GM04503 (cell line): ENCODE results near the gene DNAAF1.

Experiments
- DNase-seq: peaks from one replicate; pipeline ENCODE4 v3.0.0-alpha.2; 2012; ENCODE audit warnings: low read depth

Gene DNAAF1

DNA sequence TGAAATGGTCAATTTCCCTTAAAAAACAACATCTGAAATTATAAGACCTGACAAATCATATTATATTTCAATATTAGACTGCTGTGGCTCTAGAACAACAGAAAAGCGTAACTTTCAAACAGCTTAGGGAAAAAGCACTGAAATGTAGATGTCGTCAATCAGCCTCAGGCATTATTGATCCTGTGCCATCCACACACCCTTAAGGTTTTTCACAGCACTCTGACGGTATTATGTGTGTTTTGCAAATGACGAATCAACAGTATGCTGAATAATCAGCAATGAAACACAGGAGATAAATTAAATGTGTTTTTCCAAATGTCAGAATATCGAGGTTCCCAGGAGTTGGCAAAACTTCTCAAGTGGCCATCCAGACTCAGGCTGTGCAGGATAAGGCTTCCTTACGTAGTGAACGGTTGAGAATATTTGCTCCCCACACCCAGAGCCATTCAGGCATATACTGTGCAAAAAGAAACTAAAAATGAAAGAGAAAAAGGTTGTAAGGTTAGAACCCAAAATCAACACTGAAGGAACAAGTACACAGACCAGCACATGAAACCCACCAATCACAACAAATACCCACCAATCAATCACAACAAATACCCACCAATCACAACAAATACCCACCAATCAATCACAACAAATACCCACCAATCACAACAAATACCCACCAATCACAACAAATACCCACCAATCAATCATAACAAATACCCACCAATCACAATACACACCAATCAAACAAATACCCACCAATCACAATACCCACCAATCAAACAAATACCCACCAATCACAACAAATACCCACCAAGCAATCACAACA is 20.6 kb upstream of the DNAAF1 start:
- no peak for DNase-seq

DNA sequence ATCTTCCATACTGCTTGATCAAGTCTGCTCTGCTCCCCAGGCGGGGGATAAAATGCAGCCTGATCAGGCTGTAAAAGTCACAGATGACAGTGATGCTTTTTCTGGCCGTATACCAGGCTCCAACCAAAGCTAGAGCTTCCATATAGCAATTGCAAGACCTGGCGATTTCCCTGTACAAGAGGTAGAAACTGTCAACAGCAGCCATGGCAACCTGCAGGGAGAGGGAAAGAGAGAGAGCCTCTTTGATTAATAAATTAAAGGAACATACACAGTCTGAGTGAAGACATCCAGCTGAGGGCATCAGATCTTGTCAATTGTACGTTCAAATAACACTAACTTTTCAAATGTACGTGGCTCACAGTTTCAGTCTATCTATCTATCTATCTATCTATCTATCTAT is 14.0 kb upstream of the DNAAF1 start:
- no peak for DNase-seq

DNA sequence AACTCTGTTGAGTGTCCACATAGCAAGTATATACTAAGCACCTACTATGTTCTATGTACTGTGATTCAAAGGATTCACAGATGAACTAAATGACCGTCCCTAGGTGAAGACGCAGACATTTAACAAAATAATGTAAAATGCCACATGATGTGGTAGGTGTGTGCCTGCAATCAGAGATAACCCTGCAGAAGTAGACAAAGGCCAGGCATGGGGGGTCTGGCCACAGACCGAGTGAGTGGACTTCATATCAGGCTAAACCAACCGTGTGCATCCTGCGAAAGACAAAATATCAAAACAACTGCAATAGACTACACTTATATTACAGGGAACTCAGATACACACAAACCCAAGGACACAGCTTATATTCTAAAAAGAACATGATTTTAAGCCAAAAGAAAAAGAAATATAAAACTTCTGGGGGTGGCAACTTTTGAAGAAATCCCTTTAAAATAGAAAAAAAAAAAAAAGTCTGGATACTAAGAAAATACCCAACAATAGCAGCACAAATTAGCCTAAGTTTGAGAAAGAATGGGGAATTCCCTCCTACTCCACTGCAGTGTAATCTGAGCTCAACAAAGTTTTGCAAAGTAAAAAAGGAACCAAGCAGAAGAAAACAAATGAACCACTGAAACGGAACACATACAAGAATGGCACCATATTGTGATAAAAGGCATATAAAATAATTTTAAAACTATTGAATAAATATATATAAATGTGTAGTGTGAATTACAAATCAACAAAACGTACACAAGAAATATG is 12.4 kb upstream of the DNAAF1 start:
- no peak for DNase-seq

DNA sequence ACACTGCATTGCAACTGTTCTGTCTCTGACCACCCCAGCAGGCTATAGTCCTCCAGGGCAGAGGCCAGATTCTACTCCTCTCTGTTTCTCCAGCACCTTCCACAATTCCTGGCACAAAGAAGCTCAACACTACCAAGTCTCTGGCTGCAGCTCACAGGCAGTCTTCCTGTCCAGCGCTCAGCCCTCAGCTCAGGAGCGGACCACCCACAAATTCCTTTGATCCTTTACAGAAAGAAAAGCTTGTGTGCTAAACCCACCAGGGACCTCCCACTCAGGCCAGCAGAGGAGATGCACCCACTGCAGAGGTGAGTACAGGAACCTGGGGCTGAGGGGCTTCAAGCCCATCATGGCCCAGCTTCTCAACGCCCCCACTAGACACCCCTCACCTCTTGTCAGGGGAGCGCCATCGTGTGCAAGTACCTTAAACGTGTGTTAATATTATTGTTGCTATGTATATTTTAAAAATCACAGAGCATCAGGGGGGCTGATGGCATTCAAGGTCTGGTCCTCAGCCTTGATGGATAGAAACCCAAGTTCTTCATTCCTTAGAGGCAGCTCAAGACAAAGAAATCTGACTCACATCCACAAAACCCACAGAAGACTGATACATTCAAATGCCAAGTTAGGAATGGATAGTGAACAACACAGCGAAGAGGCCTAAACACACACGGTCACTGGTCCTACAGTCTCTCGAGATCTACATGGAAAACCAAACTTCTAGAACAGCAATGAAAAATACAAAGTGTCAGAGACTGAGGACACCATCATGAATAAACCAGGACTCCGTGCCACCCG is 8.6 kb upstream of the DNAAF1 start:
- no peak for DNase-seq

DNA sequence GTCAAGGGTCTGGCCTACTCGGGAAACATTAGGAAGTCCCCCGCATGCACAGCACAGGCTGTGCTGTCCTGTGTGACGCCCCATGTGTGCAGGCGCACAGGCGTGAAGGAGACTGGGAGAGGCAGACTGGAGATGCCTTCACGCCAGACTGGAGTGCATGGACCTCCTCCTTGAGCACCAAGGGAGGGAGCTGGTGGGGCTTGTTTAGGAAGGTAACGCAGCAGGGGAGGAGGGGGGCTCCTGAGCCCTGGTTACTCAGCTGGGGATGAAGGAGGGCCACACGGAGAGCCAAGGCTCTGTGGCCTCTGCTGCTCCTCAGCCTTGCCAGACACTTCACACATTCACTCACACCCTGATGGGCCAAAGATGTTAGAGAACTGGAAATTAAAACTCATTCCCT is 7.8 kb upstream of the DNAAF1 start:
- DNase-seq = no peak

DNA sequence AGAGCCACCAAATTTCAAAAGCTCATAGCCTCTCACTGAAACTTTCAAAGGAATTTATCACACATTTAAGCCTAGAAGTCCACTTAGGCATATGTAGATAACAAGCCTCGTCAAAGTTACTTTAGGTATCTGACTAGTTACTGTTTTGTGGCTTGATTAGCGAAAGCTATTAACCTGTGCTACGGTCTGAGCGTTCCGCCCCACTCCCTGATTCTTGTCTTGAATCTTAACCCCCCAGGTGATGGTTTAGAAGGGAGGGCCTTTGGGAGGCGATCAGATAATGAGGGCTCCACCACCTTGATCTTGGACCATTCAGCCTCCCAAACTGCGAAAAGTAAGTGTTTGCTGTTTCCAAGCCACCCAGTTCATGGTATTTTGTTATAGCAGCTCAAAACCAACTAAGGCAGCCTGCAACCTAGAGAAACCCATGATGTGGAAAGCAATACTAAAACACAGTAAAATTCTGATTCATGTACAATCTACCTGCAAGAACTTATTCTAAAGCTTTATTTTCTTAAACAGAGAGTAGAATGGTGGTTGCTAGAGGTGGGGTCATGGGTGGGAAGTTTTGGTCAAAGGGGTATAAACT is 7.2 kb upstream of the DNAAF1 start:
- DNase-seq = no peak

DNA sequence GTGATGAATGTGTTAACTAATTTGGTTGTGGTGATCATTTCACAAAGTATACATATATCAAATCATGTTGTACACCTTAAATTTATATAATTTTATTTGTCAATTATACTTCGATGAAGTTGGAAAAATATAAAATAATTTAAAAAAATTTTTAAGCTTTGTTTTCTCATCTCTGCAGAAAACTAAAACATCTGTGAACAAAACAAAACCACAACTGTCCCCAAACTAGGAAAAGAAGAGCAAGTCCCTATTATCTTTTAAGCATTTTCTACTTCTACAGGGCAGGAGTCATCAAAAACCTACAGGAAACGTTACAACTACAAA is 6.6 kb upstream of the DNAAF1 start:
- no peak for DNase-seq

DNA sequence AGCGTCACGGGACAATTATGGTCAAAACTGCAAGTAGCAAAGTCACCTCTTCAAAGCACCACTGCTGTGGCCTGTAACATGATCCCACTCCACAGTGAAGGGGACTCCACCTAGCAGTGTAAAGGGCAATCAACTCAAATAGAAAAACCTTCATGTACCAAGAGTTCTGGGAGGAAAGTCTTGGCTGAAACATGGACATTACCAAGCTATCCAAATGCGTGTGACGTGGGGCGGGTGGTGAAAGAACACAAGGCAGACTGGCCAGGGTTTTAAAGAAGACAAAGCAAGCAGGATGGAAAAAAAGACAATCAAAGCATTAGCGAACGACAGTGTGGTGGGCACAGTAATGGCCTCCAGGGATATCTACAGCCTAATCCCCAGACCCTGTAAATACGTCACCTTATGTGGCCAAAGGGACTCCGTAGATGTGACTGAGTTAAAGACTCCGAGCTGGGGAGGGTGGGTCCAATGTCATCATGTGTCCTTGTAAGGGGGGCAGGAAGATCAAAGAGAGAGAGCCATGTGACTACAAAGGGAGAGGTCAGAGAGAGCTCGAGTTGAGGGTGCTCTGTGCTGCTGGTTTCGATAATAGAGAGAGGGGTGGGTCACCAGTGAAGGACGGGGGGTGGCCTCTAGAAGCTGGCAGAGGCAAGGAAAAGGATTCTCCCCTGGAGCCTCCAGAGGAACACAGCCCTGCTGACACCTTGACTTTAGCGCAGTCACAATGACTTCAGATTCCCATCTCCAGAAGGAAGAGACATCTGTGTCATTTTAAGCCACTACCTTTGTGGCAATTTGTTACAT is 6.1 kb upstream of the DNAAF1 start:
- DNase-seq = no peak

DNA sequence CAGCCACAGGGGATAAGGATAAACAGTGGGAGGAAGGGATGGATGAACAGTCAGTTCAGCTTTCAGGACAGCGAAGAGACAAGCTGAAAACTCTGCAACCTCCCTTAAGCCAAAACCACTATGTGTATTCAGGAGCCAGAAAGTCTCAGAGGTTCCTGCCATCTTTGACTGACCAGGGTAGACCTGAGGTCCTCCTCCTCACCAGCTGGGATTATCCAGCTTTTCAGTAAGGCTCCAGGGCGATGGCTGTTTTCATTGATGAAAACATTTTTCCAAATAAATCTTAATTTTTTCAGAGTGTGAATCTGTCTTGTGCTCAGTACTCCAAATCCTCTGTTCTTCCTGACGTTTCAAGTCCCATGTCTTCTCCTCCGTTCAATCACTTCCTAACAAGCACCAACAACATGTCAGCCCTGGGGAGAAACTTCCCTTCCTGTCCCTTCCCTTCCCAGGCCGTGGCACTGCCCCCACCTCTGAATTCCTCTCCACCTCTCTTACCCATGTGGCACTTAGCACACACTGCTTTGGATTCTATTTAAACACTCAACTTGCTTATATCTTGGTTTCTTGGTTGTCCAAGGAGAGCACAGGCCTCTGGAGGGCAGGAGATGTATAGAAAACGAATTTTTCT is 5.4 kb upstream of the DNAAF1 start:
- no peak for DNase-seq

DNA sequence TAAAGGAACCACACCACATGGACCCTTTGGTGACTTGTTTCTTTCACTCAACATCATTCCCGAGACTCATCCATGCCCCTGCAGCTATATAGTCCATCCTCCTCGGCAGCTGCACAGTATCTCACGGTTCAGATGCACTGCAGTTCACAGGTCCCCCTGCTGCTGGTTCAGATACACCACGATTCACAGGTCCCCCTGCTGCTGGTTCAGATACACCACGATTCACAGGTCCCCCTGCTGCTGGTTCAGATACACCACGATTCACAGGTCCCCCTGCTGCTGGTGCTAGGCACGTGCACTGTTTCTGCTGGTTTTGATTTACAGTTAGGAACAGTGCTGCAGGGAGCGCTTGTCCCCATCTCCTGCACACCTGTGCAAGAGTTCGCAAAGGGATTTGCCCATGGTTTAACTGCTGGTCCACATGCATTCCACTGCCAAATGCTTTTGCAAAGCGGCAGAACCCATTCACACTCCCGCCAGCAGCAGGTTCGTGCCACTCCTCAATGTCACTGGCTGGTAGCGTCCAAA is 3.9 kb upstream of the DNAAF1 start:
- DNase-seq = no peak

DNA sequence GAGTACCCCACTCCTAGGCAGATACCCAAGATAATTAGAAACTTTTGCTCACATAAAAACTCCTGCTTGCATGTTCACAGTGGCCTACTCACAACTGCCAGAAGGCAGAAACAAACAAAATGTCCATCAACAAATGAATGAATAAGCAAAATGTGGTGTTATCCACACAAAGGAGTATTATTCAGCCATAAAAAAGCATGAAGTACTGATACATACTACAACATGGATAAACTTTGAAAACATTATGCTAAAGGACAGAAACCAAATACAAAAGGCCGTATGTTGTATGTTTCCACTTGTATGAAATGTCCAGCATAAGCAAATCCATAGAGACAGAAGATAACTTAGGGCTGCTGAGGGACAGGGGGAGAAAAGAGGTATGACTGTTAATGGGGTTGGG is 2.0 kb upstream of the DNAAF1 start:
- DNase-seq = no peak

DNA sequence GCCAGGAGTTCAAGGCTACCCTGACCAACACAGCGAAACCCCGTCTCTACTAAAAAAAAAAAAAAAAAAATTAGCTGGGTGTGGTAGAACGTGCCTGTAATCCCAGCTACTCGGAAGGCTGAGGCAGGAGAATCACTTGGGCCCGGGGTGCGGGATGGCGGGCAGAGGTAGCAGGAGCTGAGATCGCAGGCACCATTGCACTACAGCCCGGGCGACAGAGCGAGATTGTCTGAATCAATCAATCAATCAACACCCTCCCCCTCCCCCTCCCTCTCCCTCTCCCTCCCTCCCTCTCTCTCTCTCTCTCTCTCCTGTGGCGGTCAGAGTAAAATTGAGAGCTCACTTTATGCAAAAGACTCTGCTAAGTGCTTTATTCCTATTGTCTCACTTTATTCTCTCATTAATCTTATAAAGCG is 1.3 kb upstream of the DNAAF1 start:
- no peak for DNase-seq

DNA sequence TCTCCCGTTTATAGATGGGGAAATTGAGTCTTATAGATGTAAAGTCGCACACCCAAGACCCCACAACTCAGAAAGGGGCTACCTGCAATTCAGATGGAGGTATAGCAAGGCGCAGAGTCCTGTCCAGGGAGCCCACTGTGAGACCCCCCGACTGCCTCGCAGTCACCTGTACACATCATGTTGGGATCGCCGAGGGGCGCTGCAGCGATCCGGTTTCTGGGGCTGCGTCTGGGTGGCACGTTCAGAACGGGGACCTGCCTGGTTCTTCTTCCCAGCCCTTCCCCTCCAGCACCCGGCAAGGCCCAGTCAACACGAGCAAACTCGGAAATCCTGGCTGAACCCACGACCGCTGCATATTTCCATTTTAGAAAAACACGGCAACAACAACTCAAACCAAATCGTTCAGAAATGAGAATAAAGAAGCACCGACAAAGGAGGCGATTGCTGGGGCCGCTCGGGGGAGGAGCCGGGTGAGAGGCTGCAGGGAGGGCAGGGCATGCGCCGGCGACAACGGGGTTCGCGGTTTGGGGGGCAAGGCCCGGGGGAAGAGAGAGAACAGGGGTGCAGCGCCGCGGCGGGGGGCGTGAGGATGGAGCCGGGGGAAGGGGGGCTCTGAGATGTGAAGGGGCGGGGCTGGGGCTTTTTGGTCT is 774 bp upstream of the DNAAF1 start:
- no peak for DNase-seq

DNA sequence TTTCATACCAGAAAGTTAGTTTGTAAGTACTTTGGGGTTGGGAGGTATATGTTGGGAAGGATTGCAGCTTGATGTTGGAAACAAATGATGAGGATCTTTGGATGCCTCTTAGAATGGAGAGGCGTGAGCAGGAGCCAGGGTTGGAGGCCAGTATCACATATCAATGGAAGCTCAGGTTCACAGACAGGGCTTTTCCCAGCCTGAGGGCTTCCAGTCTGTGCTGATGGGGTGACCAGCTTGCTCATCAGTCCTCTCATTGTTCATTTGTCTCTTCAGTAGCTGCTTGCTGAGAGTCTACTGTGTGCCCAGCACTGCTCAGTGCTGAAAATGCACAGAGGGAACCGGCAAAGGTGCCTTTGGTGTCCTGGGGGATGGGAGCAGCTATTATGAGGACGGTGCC is 5.8 kb downstream of the DNAAF1 start:
- no peak for DNase-seq

DNA sequence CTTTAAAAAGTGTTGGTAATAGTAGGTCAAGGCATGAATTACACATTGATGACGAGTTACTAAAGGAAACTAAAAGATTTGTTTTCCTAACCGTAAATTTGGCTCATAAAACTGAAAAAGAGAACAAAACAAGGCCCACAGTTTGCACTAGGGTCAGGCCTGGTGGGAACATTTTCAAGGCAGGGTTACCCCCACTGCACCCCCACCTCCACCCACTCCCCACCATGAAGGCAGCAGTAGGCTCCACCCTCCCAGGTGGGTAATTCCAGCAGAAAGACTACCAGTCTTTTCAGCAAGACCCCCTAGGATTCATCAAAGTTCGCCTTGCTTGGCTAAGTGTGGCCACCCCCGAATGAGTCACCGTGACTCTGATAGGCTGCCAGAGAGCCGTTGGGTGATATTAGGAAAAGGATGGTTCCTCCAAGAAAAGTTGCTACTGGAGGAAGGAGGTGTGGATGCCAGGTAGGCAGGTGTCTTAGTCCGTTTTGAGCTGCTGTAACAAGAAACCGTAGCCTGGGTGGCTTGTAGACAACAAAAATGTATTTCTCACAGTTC is 8.6 kb downstream of the DNAAF1 start:
- no peak for DNase-seq

DNA sequence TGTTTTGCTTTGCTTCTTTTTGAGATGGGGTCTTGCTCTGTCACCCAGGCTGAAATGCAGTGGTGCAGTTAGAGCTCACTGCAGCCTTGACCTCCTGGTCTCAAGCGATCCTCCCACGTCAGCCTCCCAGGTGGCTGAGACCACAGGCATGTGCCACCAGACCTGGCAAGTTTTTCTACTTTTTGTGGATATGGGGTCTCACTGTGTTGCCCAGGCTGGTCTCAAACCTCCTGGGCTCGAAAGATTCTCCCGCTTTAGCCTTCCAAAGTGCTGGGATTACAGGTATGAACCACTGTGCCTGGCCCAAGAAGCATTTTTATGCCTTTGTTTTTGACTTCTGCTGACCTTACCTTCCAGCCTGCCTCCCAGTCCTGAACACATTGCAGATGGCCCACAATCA is 10.1 kb downstream of the DNAAF1 start:
- DNase-seq = no peak

DNA sequence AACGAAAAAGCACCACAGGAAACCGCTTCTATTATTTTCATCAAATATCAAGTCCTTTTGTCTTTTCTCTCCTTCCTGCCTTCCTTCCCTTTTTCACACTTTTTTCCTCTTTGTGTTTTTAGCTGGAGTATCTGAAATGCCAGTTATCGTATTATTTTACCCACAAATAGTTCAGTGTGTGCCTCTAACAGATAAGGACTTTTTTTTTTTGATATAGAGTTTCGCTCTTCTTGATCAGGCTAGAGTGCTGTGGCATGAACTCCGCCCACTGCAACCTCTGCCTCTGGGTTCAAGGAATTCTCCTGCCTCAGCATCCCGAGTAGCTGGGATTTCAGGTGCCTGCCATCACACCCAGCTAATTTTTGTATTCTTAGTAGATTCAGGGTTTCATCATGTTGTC is 10.7 kb downstream of the DNAAF1 start:
- no peak for DNase-seq

DNA sequence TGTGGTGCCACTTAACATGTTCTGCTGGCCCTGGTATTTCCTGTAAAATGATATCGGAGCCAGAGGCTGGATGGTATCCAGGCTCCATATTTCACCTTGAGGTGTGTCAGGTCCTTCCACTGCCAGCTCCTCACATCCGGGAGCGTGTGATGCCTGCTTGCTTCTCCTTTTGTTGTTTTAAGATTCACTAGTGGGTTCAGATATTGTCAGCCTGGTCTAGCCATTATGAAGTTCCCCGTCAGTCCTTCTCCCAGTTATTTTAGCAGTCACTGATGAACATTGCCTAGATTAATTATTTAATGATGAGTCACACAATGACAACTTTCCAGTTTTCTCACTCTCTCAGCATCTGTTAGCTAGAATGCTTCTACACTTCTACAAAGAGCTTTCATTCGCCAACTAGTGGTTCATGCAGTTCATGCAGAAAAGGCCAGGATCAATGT is 11.3 kb downstream of the DNAAF1 start:
- DNase-seq = no peak

DNA sequence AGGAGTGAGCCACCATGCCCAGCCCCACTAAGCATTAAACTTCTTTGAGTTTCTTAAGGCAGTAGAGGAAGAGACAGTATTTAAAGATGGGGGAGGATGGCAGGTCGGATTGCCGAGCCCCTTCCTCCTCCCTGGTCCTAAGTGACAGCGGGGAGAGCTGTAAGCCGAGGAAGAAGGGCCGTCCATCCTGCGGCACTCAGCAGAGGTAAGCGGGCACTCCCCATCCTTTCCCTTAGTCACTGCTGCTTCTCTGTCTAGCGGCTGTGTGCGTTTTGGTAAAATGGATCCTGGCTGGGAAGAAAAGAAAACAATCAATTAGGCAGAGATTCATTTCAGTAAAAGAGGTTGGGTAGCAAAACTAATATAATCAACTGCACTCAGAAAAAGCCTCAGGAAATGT is 13.9 kb downstream of the DNAAF1 start:
- no peak for DNase-seq

DNA sequence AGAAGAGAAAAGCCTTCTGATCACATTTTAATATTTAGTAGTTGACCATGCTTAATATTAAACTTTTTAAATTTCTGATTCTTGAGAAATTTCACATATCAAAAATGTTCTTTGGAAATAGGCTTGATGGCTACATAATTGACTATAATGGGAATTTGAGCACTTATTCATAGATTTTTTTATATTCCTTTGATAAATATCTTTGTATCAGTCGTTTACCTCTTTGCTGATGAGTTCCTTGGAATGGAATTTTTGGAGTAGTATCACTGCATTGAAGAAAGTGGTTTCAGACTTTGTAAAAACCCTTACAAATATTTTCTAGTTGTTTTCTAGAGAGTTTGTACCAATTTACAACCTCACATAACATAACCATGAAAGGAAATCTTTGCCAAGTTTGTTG is 14.7 kb downstream of the DNAAF1 start:
- DNase-seq = no peak
